ENCODE data around the gene DAAM2. TPM values are rescaled to one million over a fixed set of nuclear protein-coding genes. Genes with fewer than 3 reads are reported as not detected.

Gene DAAM2
- total and polyA plus RNA-seq, 4 donors = 1.9 to 17.0 (median 4.4) TPM

- no peak for TF ChIP-seq CTCF (IDR thresholded peaks at IDR 0.05; ENCODE audit: low read depth, low read length, missing input control)
- no peak for TF ChIP-seq TAF1 (conservative IDR thresholded peaks at IDR 0.05)
- TF ChIP-seq GABPA (IDR thresholded peaks at IDR 0.05 in 1 of 2, conservative IDR thresholded peaks at IDR 0.05 in 1 of 2) = no peak
Observed at GRCh38 chr6:39910164-39910563, 118.0 kb downstream of the DAAM2 start (continued).

- Histone ChIP-seq H3K4me1 (ENCODE audit: control insufficient read depth in 4 of 4, insufficient read depth in 4 of 4, low read length in 3 of 4) (peaks cover 0 to 8% (median 3%) of the 10 kb centered on the region in 4 donors), H3K27ac (ENCODE audit: low read depth in 1 of 2, low read length in 2 of 2) (no peak overlapping the region), H3K36me3 (ENCODE audit: control insufficient read depth in 4 of 4, insufficient read depth in 3 of 4, low read depth in 1 of 4, low read length in 3 of 4) (peaks cover 3 to 56% (median 24%) of the 10 kb centered on the region in 4 donors), H3K9me3 (ENCODE audit: control insufficient read depth in 4 of 4, low read length in 3 of 4) (no peaks in the 10 kb centered on the region), H3K4me3 (ENCODE audit: low read depth in 1 of 3, low read length in 3 of 3) (no peak overlapping the region), H3K9ac (ENCODE audit: low read depth in 1 of 2, low read length in 2 of 2) (no peak overlapping the region), H3K27me3 (ENCODE audit: control insufficient read depth in 4 of 4, insufficient read depth in 4 of 4, low read length in 3 of 4) (no peaks in the 10 kb centered on the region)
- no peak for TF ChIP-seq FOXA2 (IDR thresholded peaks at IDR 0.05)
- no peak for TF ChIP-seq SP1 (IDR thresholded peaks at IDR 0.05)
- TF ChIP-seq MAX (IDR thresholded peaks at IDR 0.05) = no peak
- no peak for TF ChIP-seq REST (IDR thresholded peaks at IDR 0.05)
- no peak for TF ChIP-seq RXRA (IDR thresholded peaks at IDR 0.05)
- no peak for TF ChIP-seq RAD21 (IDR thresholded peaks at IDR 0.05)
- no peak for TF ChIP-seq FOXA1 (IDR thresholded peaks at IDR 0.05)
- no peak for TF ChIP-seq JUND (IDR thresholded peaks at IDR 0.05)
- no peak for TF ChIP-seq HNF4A (conservative IDR thresholded peaks at IDR 0.05)
- TF ChIP-seq GABPA (IDR thresholded peaks at IDR 0.05 in 1 of 2, conservative IDR thresholded peaks at IDR 0.05 in 1 of 2) = no peak
- TF ChIP-seq EGR1 (IDR thresholded peaks at IDR 0.05; ENCODE audit: low read depth in 2 of 2) = no peak
- TF ChIP-seq TAF1 (conservative IDR thresholded peaks at IDR 0.05) = no peak
- TF ChIP-seq YY1 (IDR thresholded peaks at IDR 0.05) = no peak
- TF ChIP-seq CTCF (IDR thresholded peaks at IDR 0.05; ENCODE audit: low read depth, low read length, missing input control) = no peak
- TF ChIP-seq HNF4G (IDR thresholded peaks at IDR 0.05) = no peak
- WGBS = 96% methylated on average over 2 of the region's 2 CpGs
- no peak for DNase-seq (ENCODE audit: low spot score)
Observed at GRCh38 chr6:39910744-39911143, 118.6 kb downstream of the DAAM2 start.

All from liver (tissue), 9 donors.